ENCODE data around the gene AGPAT1. TPM values are rescaled to one million over a fixed set of nuclear protein-coding genes. Genes with fewer than 3 reads are reported as not detected.

The AGPAT1 gene
- total RNA-seq, 1 experiment from 2014 or later = 84.5 TPM

- no peak for TF ChIP-seq AR (CRISPR knock-in tag; IDR thresholded peaks at IDR 0.05)
- TF ChIP-seq CTCF (IDR thresholded peaks at IDR 0.05) = no peak
- TF ChIP-seq MXD4 (CRISPR knock-in tag; IDR thresholded peaks at IDR 0.05; ENCODE audit: borderline replicate concordance) = no peak
- no peak for TF ChIP-seq SMAD3 (CRISPR knock-in tag; IDR thresholded peaks at IDR 0.05; ENCODE audit: borderline replicate concordance)
- TF ChIP-seq HMGA2 (CRISPR knock-in tag; IDR thresholded peaks at IDR 0.05) = no peak
- TF ChIP-seq ZNF425 (CRISPR knock-in tag; conservative IDR thresholded peaks at IDR 0.05) = no peak
- TF ChIP-seq GRHL2 (CRISPR knock-in tag; IDR thresholded peaks at IDR 0.05; ENCODE audit: insufficient replicate concordance, severe bottlenecking) = no peak
- TF ChIP-seq E2F1 (CRISPR knock-in tag; IDR thresholded peaks at IDR 0.05) = no peak
- TF ChIP-seq CDX4 (CRISPR knock-in tag; IDR thresholded peaks at IDR 0.05; ENCODE audit: borderline replicate concordance) = no peak
These were observed 48.5 kb downstream of the AGPAT1 start (continued) for GRCh38 chr6:32127409-32127716.

- no peak for DNase-seq (ENCODE audit: low spot score)
- TF ChIP-seq ZNF121 (CRISPR knock-in tag; IDR thresholded peaks at IDR 0.05) (no peak), ATF1 (CRISPR knock-in tag; IDR thresholded peaks at IDR 0.05) (no peak)
- Mint-ChIP-seq H3K9me3 (no peaks in the 10 kb centered on the region), H3K27me3 (ENCODE audit: low read depth) (no peaks in the 10 kb centered on the region), H3K27ac (peak overlapping the region; percentile 99), H3K4me3 (peak overlapping the region; percentile 99), H3K36me3 (peaks cover 24% of the 10 kb centered on the region), H3K4me1 (peaks cover 23% of the 10 kb centered on the region)
- POLR2A ChIA-PET = no interaction called here
- no peak for ATAC-seq
- CTCF ChIA-PET = interaction anchor here (4.0 to 6.1 kb wide), 2 partner anchors 9 to 39 kb away, joined by 25 to 63 read pairs; partner anchors contain the start of gene EGFL8
These were observed 49.0 kb downstream of the AGPAT1 start for GRCh38 chr6:32126880-32127279.

GRCh38 chr6:32123681-32124080, 52.2 kb downstream of the AGPAT1 start:
- CTCF ChIA-PET = no interaction called here
- POLR2A ChIA-PET = no interaction called here
- peaks cover 37% of the 10 kb centered on the region for H3K36me3 Mint-ChIP-seq
- H3K4me1 Mint-ChIP-seq = peaks cover 15% of the 10 kb centered on the region
- H3K4me3 Mint-ChIP-seq = no peak overlapping the region
- no peak overlapping the region for H3K27ac Mint-ChIP-seq
- ATAC-seq (no peak), DNase-seq (ENCODE audit: low spot score) (no peak)
- no peaks in the 10 kb centered on the region for H3K27me3 Mint-ChIP-seq (ENCODE audit: low read depth)
- H3K9me3 Mint-ChIP-seq = no peaks in the 10 kb centered on the region
- TF ChIP-seq ZNF317 (CRISPR knock-in tag; IDR thresholded peaks at IDR 0.05; ENCODE audit: borderline replicate concordance, low read depth) = no peak
- no peak for TF ChIP-seq ZNF423 (CRISPR knock-in tag; IDR thresholded peaks at IDR 0.05)
- no peak for TF ChIP-seq KAT7 (CRISPR knock-in tag; IDR thresholded peaks at IDR 0.05; ENCODE audit: borderline replicate concordance)
- no peak for TF ChIP-seq STAT6 (CRISPR knock-in tag; conservative IDR thresholded peaks at IDR 0.05; ENCODE audit: low read depth)
- no peak for TF ChIP-seq CDX4 (CRISPR knock-in tag; IDR thresholded peaks at IDR 0.05; ENCODE audit: borderline replicate concordance)
- no peak for TF ChIP-seq ZMAT4 (CRISPR knock-in tag; IDR thresholded peaks at IDR 0.05)
- no peak for TF ChIP-seq USF1 (CRISPR knock-in tag; IDR thresholded peaks at IDR 0.05)

Data from WTC11 (cell line).